Fibroblast of the aortic adventitia (primary cell): ENCODE measurements around the gene SERINC3. TPM values are rescaled to one million over a fixed set of nuclear protein-coding genes. Genes with fewer than 3 reads are reported as not detected.

ENCODE experiments used
- DNase-seq: peaks from one replicate; pipeline ENCODE4 v3.0.0-alpha.2; 2010; ENCODE audit warnings: low read depth
- H3K4me3 ChIP-seq: 2 replicates; pipeline ENCODE4 v1.5.1; 2011; ENCODE audit warnings: low read depth, mild to moderate bottlenecking, control low read depth, low read length, moderate library complexity
- CTCF ChIP-seq: IDR thresholded peaks from 2 replicates; pipeline ENCODE4 v1.5.1; 2011; ENCODE audit warnings: mild to moderate bottlenecking, low read length, control low read depth, inconsistent platforms; ENCODE audit not compliant: insufficient read depth
- total RNA-seq: library from RNA; depleted of rRNA; stranded (reverse); fragments of >200 nt; gene quantifications from 2 replicates; pipeline ENCODE4 v1.2.3, GENCODE V29; 2012; ENCODE audit warnings: low replicate concordance

The SERINC3 gene
- total RNA-seq, 1 donor, result 160 TPM

DNA sequence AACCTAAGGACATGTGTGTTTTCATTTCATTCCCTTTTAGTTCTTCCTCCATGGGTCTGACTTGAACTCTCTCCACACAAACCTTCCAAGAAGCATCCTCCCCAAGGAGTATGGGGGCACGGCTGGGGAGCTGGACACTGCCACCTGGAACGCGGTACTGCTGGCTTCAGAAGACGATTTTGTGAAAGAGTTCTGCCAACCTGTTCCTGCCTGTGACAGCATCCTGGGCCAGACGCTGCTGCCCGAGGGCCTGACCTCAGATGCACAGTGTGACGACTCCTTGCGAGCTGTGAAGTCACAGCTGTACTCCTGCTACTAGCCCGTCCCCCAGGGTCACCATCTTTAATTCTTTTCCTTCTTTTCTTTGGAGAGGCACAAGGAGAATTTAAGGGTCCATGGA, 32.6 kb downstream of the SERINC3 start:
- no peak for DNase-seq
- H3K4me3 ChIP-seq, result no peak overlapping the region
- TF ChIP-seq CTCF, result no peak

GRCh38 chr20:44488551-44488950, 33.3 kb downstream of the SERINC3 start:
- H3K4me3 ChIP-seq, result no peak overlapping the region
- no peak for TF ChIP-seq CTCF
- DNase-seq, result no peak

GRCh38 chr20:44485830-44486198, 36.1 kb downstream of the SERINC3 start:
- no peak overlapping the region for H3K4me3 ChIP-seq
- DNase-seq, result no peak
- no peak for TF ChIP-seq CTCF

- H3K4me3 ChIP-seq, result no peak overlapping the region
- no peak for DNase-seq
- TF ChIP-seq CTCF, result no peak
Observed at GRCh38 chr20:44485078-44485829, 36.6 kb downstream of the SERINC3 start.

DNA sequence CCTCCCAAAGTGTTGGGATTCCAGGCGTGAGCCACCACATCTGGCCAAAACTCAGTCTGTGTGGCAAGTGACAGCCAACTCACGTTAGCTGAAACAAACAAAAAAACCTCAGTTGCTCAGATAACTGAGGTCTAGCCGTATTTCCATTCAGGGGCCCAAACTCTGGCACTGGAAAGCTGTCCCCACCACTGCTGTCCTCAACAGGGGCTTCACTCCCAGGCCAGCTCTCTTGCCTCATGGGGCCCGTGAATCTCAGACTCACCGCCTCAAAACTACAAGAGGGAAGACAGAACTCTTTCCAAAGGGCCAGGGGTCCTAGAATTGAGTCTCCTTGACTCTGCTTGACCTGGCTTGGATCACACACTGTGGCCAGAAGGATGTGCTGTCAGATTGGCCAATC, 38.8 kb downstream of the SERINC3 start:
- DNase-seq, result no peak
- H3K4me3 ChIP-seq, result no peak overlapping the region
- no peak for TF ChIP-seq CTCF

DNA sequence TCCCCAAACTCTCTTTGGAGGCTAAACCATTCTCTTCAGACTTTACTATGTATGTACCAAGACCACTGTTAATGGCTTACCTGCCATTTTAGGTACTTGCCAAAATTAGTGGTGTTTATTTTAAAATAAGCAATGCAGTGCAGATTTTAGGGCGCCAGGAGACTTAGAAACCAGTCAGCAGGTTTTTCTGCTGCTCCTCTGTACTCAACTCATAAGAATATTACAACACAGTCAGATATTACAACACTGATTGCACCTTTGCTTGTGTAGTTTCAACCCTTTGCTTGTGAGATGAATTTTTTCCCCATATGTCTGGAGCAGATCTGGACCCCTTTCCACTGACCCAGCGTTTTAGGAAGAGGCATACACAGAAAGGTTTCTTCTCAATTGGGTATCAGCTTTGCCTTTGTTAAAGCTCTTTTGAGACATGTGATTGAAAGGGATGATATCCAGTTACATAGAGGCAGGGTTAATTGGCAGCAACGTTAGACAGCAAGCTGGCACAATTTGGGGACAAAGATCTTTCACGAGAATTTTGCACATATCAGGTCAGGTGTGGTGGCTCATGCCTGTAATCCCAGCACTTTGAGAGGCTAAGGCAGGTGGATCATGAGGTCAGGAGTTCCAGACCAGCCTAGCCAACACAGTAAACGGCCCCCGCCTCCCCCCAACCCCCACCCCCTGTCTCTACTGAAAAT, 40.0 kb downstream of the SERINC3 start:
- no peak overlapping the region for H3K4me3 ChIP-seq
- no peak for DNase-seq
- no peak for TF ChIP-seq CTCF

DNA sequence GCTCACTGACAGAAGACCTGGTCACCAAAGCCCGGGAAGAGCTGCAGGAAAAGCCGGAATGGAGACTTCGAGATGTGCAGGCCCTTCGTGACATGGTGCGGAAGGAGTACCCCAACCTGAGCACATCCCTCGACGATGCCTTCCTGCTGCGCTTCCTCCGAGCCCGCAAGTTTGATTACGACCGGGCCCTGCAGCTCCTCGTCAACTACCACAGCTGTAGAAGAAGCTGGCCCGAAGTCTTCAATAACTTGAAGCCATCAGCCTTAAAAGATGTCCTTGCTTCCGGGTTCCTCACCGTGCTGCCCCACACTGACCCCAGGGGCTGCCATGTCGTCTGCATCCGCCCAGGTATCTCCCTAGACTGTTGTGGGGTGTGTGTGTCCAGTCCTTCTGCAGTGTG, 41.8 kb downstream of the SERINC3 start:
- DNase-seq, result no peak
- TF ChIP-seq CTCF, result no peak
- H3K4me3 ChIP-seq, result no peak overlapping the region
